CD4-positive, alpha-beta T cell treated with Interleukin-15 for 4 hours (primary cell): Measurements from ENCODE around the gene ELMO1.
A peak's percentile ranks its signal among the peaks of the same experiment; 100 is the strongest.

Experiments
- DNase-seq: peaks from one replicate; pipeline ENCODE4 v3.0.0-alpha.2; 2020; ENCODE audit warnings: low spot score

ELMO1 gene

DNA sequence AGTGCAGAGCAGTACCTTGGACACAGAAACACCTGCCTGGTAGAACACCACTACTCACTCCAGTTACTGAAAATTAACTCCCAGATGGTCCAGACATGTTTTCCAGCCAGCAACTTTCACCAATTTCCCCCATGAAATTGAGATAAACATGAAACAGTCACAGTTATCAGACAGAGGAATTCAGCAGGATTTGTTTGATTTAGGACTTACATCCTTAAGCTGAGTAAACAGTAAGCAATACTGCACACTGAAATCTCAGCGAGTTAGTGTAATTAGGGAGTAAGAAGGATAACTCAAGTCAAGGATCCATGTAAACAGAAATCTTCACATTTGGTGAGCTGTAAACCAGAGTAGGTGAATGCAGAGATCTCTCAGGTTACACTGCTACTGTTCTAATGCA, 353.5 kb downstream of the ELMO1 start:
- DNase-seq = no peak

DNA sequence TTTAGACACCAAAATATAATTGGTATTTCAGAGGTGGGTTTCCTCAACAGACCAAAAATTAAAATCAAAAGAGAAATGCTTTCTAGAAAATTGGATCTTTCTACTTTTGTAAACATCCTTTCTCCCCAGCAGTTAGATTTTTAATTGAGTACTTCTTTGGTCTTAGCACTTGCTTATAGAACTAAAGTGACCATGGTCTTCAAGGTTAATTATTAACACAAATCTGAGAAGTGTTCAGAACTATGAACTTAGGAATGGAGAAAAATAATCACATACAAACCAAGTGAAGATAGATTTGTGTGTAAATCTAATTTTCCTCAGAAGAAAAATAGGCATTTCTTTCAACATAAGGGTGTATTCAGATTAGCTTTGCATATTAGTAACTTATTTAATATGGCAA, 355.4 kb downstream of the ELMO1 start:
- DNase-seq = no peak

DNA sequence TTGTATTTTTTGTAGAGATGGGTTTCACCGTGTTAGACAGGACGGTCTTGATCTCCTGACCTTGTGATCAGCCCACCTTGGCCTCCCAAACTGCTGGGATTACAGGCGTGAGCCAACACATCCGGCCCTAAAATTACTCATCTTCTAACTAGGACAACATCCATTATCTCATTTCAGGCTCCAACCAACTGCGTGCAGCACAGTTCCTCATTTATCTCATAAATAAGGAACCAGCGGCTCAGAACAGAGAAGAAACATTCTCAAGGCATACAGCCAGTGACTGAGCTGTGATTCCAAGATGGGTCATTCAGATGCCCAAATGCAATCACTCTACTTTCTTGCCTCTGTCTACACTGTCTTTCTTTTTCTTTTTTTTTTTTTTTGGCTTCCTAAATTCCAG, 356.1 kb downstream of the ELMO1 start:
- DNase-seq = no peak

DNA sequence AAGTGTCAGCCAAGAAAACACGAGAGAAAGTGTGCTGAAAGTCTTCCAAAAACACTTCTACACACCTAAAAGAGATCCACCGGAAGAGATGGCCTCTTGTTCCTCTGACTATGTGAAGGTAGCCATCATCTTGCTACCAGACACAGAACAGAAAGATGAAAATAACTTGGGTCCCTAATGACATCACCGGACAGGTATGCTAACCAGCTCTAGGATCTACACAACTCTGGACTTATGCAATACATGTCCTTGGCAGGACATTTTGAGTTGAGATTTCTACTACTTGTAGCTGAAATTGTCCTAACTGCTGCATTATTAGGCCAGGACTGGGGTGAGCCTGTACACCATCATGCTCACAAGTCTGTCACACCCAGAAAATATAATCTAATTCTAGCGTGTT, 358.7 kb downstream of the ELMO1 start:
- DNase-seq = no peak

DNA sequence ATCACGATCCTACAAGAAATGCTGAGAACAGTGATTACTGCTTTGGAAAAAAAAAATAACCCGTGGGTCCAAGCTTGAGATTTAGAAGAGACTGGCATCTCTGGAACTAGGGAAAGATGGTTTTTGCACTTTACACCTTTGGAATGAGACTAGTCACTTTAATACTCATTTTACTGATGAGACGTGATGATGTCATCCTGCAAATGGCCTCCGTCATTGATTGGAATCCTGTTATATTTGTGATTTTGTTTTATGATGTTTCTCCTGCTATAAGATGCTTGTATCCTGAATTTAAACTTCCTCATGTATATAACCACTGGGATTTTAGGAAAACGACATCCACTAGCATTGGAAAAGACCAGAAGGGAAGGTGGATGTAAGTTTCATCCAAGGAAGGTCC, 363.1 kb downstream of the ELMO1 start:
- DNase-seq = no peak

DNA sequence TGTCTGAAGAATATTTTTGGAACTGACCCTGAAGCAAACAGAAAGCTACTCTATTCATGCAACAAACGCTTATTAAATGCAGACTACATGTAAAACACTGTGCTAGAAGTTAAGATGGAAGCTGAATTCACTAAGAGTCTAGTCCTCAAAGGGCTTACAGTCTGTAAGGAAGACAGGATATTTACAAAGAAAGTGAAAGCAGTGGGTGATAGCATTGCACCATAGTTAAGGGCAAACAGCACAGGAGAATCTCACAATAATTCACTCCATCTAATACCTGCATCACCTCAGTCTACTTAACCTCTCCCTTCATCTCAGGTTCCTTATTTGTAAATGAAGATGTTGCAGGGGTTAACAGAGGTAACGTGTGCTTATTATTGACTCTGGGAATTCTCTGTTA, 364.4 kb downstream of the ELMO1 start:
- DNase-seq = no peak

DNA sequence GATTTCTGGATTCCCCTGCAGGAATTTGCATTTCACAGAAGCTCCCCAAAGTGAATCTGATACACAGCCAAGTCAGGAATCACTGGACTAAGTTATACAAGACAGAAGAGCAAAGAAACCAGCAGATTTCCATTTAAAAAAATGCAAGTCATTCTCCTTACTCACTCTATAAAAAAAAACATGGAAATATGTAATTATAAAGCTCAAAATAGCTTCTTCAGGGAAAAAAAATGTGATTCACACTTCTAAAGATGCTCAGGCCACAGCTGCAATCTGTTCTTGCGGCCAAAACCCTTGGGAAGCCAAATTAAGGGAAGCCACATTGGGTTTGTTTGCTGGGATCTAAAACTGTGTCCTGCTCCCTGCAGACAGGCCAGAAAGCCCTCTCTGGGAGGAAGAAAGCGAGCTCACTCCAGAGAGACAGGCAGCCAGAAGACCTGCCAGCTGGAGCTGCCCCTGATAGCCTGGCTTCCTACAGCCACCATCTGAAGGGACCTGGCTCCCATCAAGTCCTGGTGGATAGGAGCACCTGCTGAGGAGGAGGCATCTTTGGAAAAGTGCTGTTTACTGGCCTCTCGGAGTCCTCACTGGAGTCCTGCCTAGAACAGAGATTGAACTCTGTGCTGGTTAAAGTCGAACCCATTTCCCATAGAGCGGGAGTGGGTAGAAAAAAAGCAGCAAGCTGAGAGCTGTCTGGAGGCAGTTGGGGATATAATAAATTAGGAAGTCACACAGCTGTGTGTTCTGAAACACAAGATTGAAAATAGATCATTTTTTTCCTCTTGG, 365.2 kb downstream of the ELMO1 start:
- DNase-seq = no peak

DNA sequence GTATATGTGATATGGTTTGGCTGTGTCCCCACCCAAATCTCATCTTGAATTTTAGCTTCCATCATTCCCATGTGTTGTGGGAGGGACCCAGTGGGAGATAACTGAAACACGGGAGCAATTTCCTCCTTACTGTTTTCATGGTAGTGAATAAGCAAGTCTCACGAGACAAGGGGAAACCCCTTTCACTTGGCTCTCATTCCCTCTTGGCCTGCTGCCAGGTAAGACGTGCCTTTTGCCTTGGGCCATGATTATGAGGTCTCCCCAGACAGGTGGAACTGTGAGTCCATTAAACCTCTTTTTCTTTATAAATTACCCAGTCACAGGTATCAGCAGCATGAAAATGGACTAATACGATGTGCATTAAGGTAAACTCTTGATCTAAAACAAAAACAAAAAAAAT, 367.2 kb downstream of the ELMO1 start:
- DNase-seq = no peak

DNA sequence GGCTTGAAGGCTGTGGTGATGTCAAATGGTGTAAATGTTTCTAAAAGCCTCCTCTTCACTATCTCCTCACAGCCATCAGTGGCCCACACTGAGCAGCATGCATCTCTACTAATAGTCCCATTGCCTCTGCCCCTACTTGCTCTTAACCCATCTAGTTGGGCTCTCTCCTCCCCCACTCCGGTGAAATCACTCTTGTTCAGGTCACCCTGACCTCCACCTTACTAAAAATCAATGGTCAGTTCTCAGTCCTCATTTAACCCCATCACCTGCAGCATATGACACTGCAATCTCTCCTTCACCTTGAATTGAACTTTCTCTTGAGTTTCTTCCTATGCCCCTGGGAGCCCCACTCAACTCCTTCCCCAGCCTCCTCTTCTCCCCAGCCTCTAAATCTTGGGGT, 369.2 kb downstream of the ELMO1 start:
- DNase-seq = no peak

DNA sequence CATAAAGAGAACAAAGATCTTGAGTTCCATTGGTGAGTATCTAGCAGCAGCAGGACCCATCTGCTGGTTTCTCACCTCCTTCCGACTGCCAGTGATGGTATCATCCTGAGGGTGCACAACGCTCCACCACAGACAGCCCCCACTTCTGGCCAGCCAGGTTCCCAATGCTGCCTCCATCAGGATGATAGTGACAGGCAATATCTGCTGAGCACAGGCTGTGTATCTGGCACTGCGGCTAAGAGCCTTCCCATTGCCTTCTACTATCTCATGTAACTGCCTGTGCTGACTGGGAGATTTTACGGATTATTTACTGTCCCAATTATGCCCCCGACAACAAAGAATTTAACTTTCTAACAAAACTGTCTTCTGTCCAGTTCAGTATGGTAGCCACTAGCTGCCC, 372.0 kb downstream of the ELMO1 start:
- no peak for DNase-seq

DNA sequence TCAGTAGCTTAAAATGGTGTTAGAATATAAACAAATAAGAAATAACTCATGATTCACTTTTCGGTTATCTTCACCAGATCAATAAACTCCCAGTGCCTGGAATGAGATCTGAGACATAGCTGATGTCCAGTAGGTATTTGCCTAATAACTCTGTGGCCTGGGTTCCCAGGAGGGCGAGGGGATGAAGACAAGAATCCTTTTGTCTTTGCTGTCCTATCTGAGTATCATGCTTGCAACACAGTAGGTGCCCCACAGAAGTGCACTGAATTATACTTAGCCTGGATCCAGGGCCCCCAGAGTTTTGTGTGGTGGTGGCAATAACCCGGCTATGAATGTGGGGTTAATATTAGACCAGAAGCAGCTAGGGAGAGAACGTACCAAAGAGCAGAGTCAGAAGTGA, 374.3 kb downstream of the ELMO1 start:
- DNase-seq = no peak

DNA sequence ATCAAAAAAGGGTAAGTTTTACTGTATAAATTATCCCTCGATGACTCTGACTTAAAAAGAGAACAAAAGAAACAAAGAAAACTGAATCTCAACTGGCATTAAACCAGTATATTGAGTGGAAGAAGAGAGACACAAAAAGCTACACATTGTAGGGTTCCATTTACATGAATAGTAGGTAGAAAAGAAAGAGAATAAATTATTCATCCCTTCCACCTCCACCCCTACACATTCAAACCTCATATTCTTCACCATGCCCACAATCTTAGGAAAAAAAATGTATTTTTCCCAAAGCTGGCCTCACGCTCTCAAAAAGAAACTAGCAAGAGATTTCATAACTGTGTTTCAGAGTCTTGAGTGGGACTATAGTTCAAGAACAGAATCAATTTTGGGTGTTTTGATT, 377.5 kb downstream of the ELMO1 start:
- no peak for DNase-seq

DNA sequence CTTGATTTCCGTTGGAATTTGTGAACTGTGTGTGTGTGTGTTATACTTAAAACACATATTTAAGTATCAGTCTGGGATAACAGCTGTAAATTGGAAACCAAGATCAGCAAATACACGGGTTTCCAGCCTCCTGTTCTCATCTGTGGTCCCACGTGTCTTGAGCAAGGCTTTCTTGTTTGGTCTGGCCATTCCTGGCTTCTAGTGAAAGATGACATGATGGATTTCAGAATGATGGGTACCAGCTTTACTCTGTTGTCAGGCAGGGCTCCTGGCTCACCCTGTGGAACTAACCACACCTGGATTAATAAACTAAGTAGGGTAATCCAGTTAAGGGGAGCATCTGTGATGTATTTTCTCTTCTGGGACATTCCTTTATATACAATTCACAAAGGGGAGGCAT, 378.2 kb downstream of the ELMO1 start:
- no peak for DNase-seq

DNA sequence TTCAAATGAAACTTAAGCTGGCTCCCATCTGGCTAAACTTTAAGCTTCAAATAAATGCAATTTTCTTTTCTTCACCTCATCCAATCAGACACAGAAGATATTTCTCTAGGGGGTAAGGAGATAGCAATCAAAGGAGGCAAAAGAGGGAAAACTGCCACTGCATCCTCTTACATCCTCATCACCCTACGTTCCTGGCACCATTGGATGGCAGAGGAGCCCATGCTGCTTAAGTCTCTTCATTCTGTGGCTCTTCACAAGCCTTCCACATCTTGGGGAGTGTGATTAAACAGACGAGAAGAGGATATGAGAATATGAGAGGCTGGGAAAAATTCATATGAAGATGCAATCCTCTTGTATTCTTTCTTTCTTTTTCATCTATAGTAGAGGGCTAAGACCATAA, 378.6 kb downstream of the ELMO1 start:
- DNase-seq = no peak

DNA sequence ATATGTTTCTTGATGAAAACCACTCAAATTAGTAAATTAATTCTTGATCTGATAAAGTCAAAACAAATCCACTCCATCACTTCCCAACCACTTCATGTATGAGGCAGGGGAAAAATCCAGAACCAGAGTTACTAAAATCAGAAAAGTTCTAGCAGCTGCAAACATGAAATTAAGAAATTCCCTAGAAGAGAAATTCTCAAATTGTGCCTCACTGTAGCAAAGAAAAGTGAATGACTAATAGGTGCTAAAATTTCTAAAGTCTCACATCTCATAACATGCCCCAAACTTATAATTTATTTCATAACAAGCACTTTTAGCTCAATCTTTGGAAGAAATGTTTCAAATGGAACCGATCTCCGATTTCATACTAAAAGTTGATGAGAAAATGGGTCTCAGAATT, 379.3 kb downstream of the ELMO1 start:
- DNase-seq = no peak

DNA sequence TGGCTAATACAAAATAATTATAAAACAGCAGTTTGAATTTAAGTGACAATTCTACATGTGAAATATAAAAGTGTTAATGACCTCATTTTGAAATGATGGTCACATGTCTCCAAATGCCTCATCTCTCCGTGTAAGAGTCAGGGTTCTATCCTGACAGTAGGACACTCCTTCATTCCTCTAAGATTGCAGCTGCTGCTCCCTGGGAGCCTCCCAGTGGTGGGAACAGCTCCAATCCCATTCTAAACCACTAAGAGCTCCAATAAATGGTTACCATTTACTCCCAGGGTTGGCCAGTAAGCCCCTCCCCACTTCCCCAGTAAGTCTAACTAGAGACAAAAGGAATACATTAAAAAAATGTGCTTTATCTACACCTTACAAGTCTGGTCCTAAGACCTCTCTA, 379.8 kb downstream of the ELMO1 start:
- no peak for DNase-seq

DNA sequence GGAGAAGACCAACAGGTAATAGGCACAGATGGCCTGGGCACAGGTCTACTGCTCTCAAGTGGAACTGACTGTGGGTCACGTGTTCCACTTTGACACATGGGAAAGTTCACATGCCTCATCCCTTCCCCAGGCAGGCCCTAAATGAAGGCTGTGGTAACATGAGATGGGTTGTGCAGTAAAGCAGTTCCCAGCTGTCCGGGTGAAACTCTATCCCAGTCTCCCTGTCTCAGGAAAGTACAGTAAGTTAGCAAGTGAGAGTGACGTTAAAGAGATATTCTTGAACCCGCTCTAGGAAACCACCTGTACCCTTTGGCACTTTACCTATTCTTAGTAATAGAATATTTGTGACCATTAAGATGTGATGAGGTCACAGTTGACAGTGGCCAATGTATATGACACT, 380.6 kb downstream of the ELMO1 start:
- no peak for DNase-seq

DNA sequence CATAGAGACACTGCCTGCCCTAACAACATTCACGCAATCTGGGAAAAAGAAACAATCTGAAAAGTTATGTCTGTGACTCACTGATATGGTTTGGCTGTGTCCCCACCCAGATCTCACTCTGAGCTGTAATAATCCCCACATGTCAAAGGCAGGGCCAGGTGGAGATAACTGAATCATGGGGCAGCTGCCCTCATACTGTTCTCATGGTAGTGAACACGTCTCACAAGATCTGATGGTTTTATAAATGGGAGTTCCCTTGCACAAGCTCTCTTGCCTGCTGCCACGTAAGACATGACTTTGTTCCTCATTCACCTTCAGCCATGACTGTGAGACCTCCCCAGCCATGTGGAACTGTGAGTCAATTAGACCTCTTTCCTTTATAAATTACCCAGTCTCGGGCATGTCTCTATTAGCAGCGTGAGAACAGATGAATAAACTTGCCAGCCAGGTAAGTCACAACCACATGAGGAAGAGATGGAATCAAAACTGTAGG, 382.8 kb downstream of the ELMO1 start:
- DNase-seq = peak; percentile 6

DNA sequence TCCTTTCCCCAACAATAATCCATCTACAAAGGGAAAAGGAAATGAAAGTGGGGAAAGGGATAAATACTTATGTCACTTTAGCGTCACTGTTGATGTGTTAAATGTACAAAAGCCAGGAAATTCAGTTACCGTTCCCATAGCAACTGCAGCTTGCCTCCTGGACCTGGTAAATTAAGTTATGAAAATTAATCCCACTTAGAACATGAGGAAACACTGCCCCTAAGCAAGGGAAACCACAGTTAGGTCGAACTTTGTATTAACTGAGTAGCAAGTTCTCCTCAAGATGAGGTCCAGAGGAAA, 386.2 kb downstream of the ELMO1 start:
- no peak for DNase-seq

DNA sequence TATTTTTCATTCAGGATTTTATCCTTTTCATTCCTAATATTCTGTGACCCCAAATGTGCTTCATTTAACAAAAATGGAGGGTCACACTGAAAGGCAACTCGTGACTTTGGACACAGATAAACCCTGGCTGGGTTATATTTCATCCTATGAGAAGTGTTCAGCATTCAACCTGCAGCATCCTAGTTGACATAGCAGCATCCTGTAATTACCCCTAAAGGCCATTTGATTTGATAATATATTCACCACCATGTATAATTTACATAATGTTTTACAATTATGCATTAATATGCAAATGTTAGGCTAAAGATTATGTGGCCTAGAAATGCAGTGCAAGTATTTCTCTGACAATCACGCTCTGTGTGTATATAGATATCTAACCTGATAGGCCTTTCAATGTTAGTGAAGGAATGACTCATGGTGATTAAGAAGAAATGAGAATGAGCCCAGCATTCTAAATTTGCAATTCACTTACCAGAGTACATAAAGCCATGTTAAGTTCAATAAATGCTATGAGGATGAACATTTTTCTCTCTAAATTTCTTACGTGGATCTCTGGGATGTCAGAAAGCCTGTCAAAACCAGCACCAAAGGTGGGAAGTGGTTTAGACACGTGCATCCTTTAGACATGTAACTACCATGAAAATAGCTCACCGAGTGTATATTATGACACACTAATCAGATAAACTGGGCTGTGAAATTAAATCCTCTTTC, 386.7 kb downstream of the ELMO1 start:
- DNase-seq = no peak

DNA sequence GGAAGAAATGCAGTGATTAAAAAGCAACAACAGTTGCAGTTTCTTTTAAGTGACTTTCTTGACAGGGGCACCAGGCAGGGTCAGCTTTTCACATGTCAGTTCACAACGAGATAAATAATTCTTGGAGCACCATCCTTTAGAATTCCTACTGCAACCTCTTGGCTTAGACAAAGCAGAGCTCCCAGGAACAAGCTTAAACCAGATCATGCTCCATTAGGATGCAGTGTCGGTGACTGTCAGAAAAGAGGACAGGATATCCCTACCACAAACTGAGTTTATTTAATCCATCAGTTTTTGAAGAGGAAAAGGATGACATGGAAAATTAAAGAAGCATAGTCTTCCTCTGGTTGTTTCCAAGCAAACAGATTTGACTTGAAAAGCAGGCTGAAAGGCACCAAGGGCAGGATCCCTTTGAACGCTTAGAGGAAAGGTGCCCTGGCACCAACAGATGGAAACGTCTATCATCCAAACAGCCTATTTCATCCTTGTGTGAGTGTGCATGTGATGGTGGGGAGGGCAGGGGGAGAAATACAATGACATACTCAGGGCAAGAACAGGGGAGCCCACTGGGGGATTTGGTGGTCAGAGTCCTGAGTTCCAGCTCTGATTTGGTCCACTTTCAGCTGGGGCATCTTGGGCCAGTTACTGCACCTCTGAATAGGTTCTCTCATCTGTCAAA, 392.3 kb downstream of the ELMO1 start:
- no peak for DNase-seq

DNA sequence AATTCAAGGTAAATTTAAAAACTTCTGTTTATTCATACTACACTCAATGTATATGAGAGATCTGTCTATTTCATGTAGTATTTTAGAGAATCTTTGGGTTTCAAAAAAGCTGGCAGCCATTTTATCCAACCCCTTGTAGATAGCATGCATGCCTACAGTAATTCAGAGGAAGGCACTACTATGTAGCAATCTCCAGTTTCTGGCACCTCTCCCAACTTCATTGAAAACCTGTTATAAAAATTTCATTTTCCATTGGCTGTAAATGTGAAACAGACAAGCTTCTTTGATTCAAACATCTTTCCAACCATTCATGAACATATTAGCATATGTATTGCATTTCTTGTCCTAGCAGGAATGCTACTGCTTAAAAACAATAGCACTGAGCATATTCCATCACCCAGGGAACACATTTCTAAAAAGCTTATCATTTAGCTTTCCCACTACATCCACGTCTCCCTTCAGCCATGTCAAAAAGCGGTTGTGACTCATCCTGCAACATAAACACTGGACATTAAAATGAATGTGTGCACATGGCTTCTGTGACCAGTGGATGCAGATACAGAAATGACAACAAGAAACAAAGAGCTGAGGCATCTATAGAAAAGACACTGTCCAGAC, 393.9 kb downstream of the ELMO1 start:
- DNase-seq = no peak

DNA sequence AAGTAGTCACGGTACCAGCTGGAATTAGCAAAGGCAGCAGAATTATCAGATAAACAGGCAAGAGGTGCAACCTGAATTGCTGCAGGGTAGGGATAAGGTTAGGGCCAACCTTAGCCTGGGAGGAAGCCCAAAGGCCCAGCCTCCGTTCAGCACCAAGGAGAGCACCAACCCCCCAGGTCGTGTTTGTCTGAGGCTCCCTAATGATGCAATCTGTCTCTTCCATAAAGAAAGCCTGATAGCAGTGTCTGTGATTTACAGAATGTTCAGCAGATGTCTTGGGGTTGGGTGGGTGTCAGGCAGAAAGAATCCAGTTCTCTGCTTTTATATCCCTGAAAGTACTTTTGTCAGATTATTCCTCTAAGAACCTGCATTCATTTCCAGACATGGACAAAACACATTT, 396.0 kb downstream of the ELMO1 start:
- DNase-seq = no peak
